GM23338 (cell line): ENCODE measurements around the gene CDK14. TPM values are rescaled to one million over a fixed set of nuclear protein-coding genes. Genes with fewer than 3 reads are reported as not detected.

ENCODE experiments used
- ATAC-seq: fragments of 200-7000 bp; cut with Tn5 transposase; 3 replicates; pipeline ENCODE4 v1.9.1; 2020
- DNase-seq: peaks from one replicate; pipeline ENCODE4 v3.0.0-alpha.2; 2015; ENCODE audit warnings: low spot score
- H2AFZ ChIP-seq: fragments of 200-600 bp; sonication (generic); 2 replicates; pipeline ENCODE4 v1.8.0; 2016; ENCODE audit warnings: antibody characterized with exemption, mild to moderate bottlenecking, moderate library complexity
- H3F3A ChIP-seq: fragments of 200-600 bp; sonication (generic); replicated peaks from 2 replicates; pipeline ENCODE4 v1.8.0; 2017; ENCODE audit warnings: antibody characterized with exemption, mixed run types, low read depth
- H3K27ac ChIP-seq: fragments of 200-600 bp; sonication (generic); 2 replicates; pipeline ENCODE4 v1.6.1; 2016; ENCODE audit warnings: low read depth
- H3K27me3 ChIP-seq: fragments of 200-600 bp; sonication (generic); 2 replicates; pipeline ENCODE4 v1.8.0; 2016; ENCODE audit warnings: mild to moderate bottlenecking, mixed run types, moderate library complexity; ENCODE audit not compliant: insufficient read depth
- H3K36me3 ChIP-seq: fragments of 200-600 bp; sonication (generic); 2 replicates; pipeline ENCODE4 v1.8.0; 2016; ENCODE audit warnings: mild to moderate bottlenecking; ENCODE audit not compliant: insufficient read depth
- H3K4me1 ChIP-seq: fragments of 200-600 bp; sonication (generic); 2 replicates; pipeline ENCODE4 v1.8.0; 2016; ENCODE audit warnings: mild to moderate bottlenecking, moderate library complexity; ENCODE audit not compliant: insufficient read depth
- H3K4me2 ChIP-seq: fragments of 200-600 bp; sonication (generic); 2 replicates; pipeline ENCODE4 v1.7.1; 2017; ENCODE audit warnings: mixed run types
- H3K4me3 ChIP-seq: fragments of 200-600 bp; sonication (generic); 2 replicates; pipeline ENCODE4 v1.6.1; 2016; ENCODE audit warnings: mixed run types
- H3K79me2 ChIP-seq: fragments of 200-600 bp; sonication (generic); replicated peaks from 2 replicates; pipeline ENCODE4 v1.8.0; 2017; ENCODE audit warnings: mild to moderate bottlenecking; ENCODE audit not compliant: insufficient read depth
- H3K9me2 ChIP-seq: fragments of 200-600 bp; sonication (generic); 2 replicates; pipeline ENCODE4 v1.8.0; 2017; ENCODE audit not compliant: insufficient read depth
- H4K20me1 ChIP-seq: fragments of 200-600 bp; sonication (generic); replicated peaks from 2 replicates; pipeline ENCODE4 v1.8.0; 2017; ENCODE audit warnings: mild to moderate bottlenecking; ENCODE audit not compliant: insufficient read depth
- H3K27ac Mint-ChIP-seq: 2 replicates; pipeline ENCODE4 v1.8.0; 2020; ENCODE audit warnings: inconsistent platforms, mild to moderate bottlenecking, moderate library complexity, mixed read lengths
- H3K27me3 Mint-ChIP-seq: 3 replicates; pipeline ENCODE4 v1.8.0; 2022; ENCODE audit warnings: low read depth, mild to moderate bottlenecking, moderate library complexity, mixed read lengths, inconsistent platforms; ENCODE audit not compliant: insufficient read depth, poor library complexity
- H3K36me3 Mint-ChIP-seq: 3 replicates; pipeline ENCODE4 v1.8.0; 2021; ENCODE audit warnings: low read depth, mild to moderate bottlenecking, inconsistent platforms, moderate library complexity, mixed read lengths
- H3K4me1 Mint-ChIP-seq: 3 replicates; pipeline ENCODE4 v1.8.0; 2020; ENCODE audit warnings: mild to moderate bottlenecking, inconsistent platforms, mixed read lengths
- H3K4me3 Mint-ChIP-seq: 3 replicates; pipeline ENCODE4 v1.8.0; 2021; ENCODE audit warnings: moderate library complexity, mild to moderate bottlenecking, inconsistent platforms, mixed read lengths
- H3K9me3 Mint-ChIP-seq: 3 replicates; pipeline ENCODE4 v1.8.0; 2020; ENCODE audit warnings: moderate library complexity, mild to moderate bottlenecking, inconsistent platforms, mixed read lengths
- CTCF ChIP-seq, 2 experiments: fragments of 200-600 bp in 1 of 2; sonication (generic) in 1 of 2; conservative IDR thresholded peaks; 2 replicates each; pipeline versions ENCODE4 v1.5.1 to v1.6.1; 2016 to 2017; ENCODE audit warnings: antibody characterized with exemption in 2 of 2, low read depth in 2 of 2, mild to moderate bottlenecking in 2 of 2, moderate library complexity in 1 of 2
- ETS1 ChIP-seq: IDR thresholded peaks from 2 replicates; pipeline ENCODE4 v1.6.1; 2016; ENCODE audit warnings: antibody characterized with exemption
- EZH2 ChIP-seq: fragments of 200-600 bp; sonication (generic); IDR thresholded peaks from one replicate; pipeline ENCODE4 v1.8.0; 2017; ENCODE audit warnings: antibody characterized with exemption, mild to moderate bottlenecking, low read depth; ENCODE audit not compliant: unreplicated experiment
- EZH2phosphoT487 ChIP-seq: fragments of 200-600 bp; sonication (generic); IDR thresholded peaks from one replicate; pipeline ENCODE4 v1.8.1; 2018; ENCODE audit warnings: antibody characterized with exemption; ENCODE audit not compliant: unreplicated experiment
- JUNB ChIP-seq: IDR thresholded peaks from one replicate; pipeline ENCODE4 v1.6.1; 2016; ENCODE audit warnings: antibody characterized with exemption; ENCODE audit not compliant: unreplicated experiment
- POLR2AphosphoS5 ChIP-seq: IDR thresholded peaks from 2 replicates; pipeline ENCODE4 v1.6.1; 2016; ENCODE audit warnings: antibody characterized with exemption, low read depth
- REST ChIP-seq: IDR thresholded peaks from one replicate; pipeline ENCODE4 v1.6.1; 2018; ENCODE audit warnings: antibody characterized with exemption; ENCODE audit not compliant: unreplicated experiment
- STAT1 ChIP-seq: IDR thresholded peaks from one replicate; pipeline ENCODE4 v1.6.1; 2016; ENCODE audit warnings: antibody characterized with exemption; ENCODE audit not compliant: unreplicated experiment
- ZNF114 ChIP-seq: fragments of 250-450 bp; sonication (Bioruptor Pico); IDR thresholded peaks from 2 replicates; pipeline ENCODE4 v1.5.0; 2020; ENCODE audit warnings: mild to moderate bottlenecking, moderate library complexity
- ZNF331 ChIP-seq: fragments of 250-450 bp; sonication (Bioruptor Pico); IDR thresholded peaks from 2 replicates; pipeline ENCODE4 v1.5.0; 2020; ENCODE audit warnings: low read depth, mild to moderate bottlenecking, moderate library complexity
- ZNF462 ChIP-seq: fragments of 250-450 bp; sonication (Bioruptor Pico); IDR thresholded peaks from 2 replicates; pipeline ENCODE4 v1.5.0; 2020; ENCODE audit warnings: mild to moderate bottlenecking, moderate library complexity
- polyA plus RNA-seq: library from polyadenylated mRNA; unstranded; fragments of >200 nt; fragmentation: Nextera tagmentation; extraction: Ambion mirVana; gene quantifications from 2 replicates; pipeline ENCODE4 v1.2.1, GENCODE V29; 2016
- total RNA-seq: library from RNA; depleted of rRNA; stranded (reverse); fragments of >200 nt; shearing (Covaris generic); gene quantifications from 2 replicates; pipeline ENCODE4 v1.2.3, GENCODE V29; 2014

CDK14 gene
- total and polyA plus RNA-seq, 2 experiments from 2014 or later, result 11.2 to 24.0 TPM

GRCh38 chr7:91064052-91064451, 467.9 kb downstream of the CDK14 start (continued):
- no peak for TF ChIP-seq ZNF114 (CRISPR knock-in tag)
- TF ChIP-seq JUNB, result no peak
- TF ChIP-seq EZH2, result no peak
- TF ChIP-seq ZNF331 (CRISPR knock-in tag), result no peak

- no peaks in the 10 kb centered on the region for H3K27me3 ChIP-seq
- DNase-seq, result no peak
- H3K4me3 ChIP-seq, result no peak overlapping the region
- no peaks in the 10 kb centered on the region for H3K79me2 ChIP-seq
- no peak for ATAC-seq
- TF ChIP-seq POLR2AphosphoS5 (no peak), ETS1 (no peak), EZH2phosphoT487 (no peak), STAT1 (no peak), JUNB (no peak), ZNF462 (no peak), CTCF (conservative IDR thresholded peaks at IDR 0.05; ENCODE audit: low read depth in 2 of 2) (no peak), REST (no peak), ZNF331 (CRISPR knock-in tag) (no peak), EZH2 (no peak)
- no peaks in the 10 kb centered on the region for H3K27me3 Mint-ChIP-seq
- H3K4me3 Mint-ChIP-seq, result no peak overlapping the region
- no peaks in the 10 kb centered on the region for H3K9me2 ChIP-seq
- peaks cover 21% of the 10 kb centered on the region for H3K9me3 Mint-ChIP-seq
- no peaks in the 10 kb centered on the region for H4K20me1 ChIP-seq
- H2AFZ ChIP-seq, result no peak overlapping the region
- H3K27ac Mint-ChIP-seq, result no peak overlapping the region
- no peak overlapping the region for H3K4me2 ChIP-seq
- peaks cover 12% of the 10 kb centered on the region for H3K4me1 Mint-ChIP-seq
- H3F3A ChIP-seq, result no peaks in the 10 kb centered on the region
- H3K27ac ChIP-seq, result no peak overlapping the region
- peaks cover 5% of the 10 kb centered on the region; the same call in 1 of the 2 replicates for H3K4me1 ChIP-seq
- H3K36me3 ChIP-seq, result no peaks in the 10 kb centered on the region
- H3K36me3 Mint-ChIP-seq, result peaks cover 22% of the 10 kb centered on the region
Observed at GRCh38 chr7:91064938-91065337, 468.8 kb downstream of the CDK14 start.
